ENCODE data around the gene HFE.

- peak; percentile 71 for TF ChIP-seq TAF1 (IDR thresholded peaks at IDR 0.05; ENCODE audit: low read depth, low read length)
- peak; percentile 99 for TF ChIP-seq POLR2AphosphoS5 (IDR thresholded peaks at IDR 0.05; ENCODE audit: low read depth, low read length)
These were observed 16.7 kb downstream of the HFE start for GRCh38 chr6:26103770-26104456.

Data from GM12891 (cell line).